ENCODE results near the gene LIMCH1. TPM values are rescaled to one million over a fixed set of nuclear protein-coding genes. Genes with fewer than 3 reads are reported as not detected.
"Not testable (repeated sequence)": the region's sequence is repeated elsewhere in the genome, so short reads cannot be mapped to it uniquely, and the experiment has no call there.

LIMCH1 gene, protein sequence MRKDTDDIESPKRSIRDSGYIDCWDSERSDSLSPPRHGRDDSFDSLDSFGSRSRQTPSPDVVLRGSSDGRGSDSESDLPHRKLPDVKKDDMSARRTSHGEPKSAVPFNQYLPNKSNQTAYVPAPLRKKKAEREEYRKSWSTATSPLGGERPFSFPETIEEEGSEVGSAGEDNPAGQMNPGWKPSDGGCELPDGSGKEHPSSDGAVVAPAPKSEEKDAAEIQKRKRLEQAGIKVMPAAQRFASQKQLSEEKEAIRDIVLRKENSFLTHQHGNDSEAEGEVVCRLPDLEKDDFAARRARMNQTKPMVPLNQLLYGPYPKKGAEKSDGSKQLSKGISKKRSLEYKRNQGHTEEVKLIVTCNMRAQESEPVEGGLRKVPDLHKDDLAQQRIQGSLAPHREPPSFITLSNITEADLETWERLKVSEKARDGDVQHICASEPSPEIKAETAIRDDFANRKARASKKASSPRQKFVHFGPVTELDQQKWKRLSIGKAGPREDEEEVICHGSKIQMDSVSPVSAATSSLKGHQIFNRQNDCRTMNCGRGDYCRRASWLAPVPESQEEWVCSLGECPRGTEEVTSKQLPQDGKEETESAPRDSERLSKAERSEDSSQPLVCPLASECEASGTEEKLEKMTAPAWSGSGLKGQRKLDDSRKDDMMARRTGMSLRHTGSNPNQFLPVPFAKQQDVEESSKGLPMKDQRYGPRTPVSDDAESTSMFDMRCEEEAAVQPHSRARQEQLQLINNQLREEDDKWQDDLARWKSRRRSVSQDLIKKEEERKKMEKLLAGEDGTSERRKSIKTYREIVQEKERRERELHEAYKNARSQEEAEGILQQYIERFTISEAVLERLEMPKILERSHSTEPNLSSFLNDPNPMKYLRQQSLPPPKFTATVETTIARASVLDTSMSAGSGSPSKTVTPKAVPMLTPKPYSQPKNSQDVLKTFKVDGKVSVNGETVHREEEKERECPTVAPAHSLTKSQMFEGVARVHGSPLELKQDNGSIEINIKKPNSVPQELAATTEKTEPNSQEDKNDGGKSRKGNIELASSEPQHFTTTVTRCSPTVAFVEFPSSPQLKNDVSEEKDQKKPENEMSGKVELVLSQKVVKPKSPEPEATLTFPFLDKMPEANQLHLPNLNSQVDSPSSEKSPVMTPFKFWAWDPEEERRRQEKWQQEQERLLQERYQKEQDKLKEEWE (N-terminal part only)
- polyA plus RNA-seq = 1 to 10 TPM; 8.3 to 9.0 TPM

GRCh38 chr4:41538017-41538733, at the start of gene LIMCH1:
Gene LIMCH1, plus strand, starts transcription at chr4:41538157. Its CDS starts 67,839 bp downstream, at chr4:41605996.
- Histone ChIP-seq H3K4me3 (ENCODE audit: low read depth in 1 of 2, low read length in 2 of 2) (no peak within 1 kb of the TSS), H3K27me3 (ENCODE audit: control insufficient read depth in 1 of 2, insufficient read depth in 2 of 2, low read length in 2 of 2) (no peaks in the 10 kb centered on the region), H3K27ac (ENCODE audit: low read depth in 2 of 2, low read length in 1 of 2) (peak within 1 kb of the TSS; percentile 30 to 41), H3K9me3 (ENCODE audit: control insufficient read depth in 2 of 2, insufficient read depth in 1 of 2, low read depth in 1 of 2, low read length in 1 of 2) (no peaks in the 10 kb centered on the region), H3K4me1 (ENCODE audit: control insufficient read depth in 2 of 2, insufficient read depth in 2 of 2, low read length in 1 of 2) (peaks cover 0 to 7% of the 10 kb centered on the region in 2 donors), H3K36me3 (ENCODE audit: control insufficient read depth in 2 of 2, insufficient read depth in 2 of 2, low read length in 1 of 2) (no peaks in the 10 kb centered on the region)
- 48 to 58% methylated on average over 9 of the region's 9 CpGs for WGBS, 2 donors

DNA sequence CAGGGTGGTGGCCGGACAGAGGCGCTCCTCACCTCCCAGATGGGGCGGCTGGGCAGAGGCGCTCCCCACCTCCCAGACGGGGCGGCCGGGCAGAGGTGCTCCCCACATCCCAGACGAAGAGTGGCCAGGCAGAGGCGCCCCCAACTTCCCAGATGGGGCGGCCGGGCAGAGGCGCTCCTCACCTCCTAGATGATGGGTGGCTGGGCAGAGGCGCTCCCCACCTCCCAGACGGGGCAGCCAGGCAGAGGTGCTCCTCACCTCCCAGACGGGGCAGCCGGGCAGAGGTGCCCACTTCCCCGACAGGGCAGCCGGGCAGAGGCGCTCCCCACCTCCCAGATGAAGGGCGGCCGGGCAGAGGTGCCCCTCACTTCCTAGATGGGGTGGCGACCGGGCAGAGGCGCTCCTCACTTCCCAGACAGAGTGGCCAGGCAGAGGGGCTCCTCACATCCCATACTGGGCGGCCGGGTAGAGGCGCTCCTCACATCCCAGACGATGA, 46.8 kb upstream of the LIMCH1 start:
- 93 to 96% methylated on average over 20 to 28 of the region's 28 CpGs for WGBS, 2 donors

DNA sequence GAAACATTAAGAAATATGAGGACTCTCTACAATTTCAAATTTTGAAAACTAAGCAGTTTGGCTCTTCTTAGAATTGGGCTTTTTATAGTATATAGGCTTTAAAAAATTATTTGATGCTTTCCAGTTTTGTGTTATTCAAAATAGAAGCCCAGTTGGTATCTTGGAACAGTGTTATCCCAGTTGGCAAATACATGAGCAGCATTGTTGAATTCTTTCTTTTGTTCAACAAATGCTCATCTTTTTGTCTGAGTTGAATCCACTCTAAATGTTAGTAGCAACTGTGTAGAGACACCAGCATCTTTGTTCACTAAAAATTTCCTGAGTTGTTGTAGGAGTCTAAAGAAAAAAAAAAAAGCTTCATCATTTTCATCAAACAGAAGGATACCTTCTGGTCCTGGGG, 41.0 kb upstream of the LIMCH1 start:
- H3K36me3 ChIP-seq (ENCODE audit: control insufficient read depth in 2 of 2, insufficient read depth in 2 of 2, low read length in 1 of 2) = no peaks in the 10 kb centered on the region
- H3K9me3 ChIP-seq (ENCODE audit: control insufficient read depth in 2 of 2, insufficient read depth in 1 of 2, low read depth in 1 of 2, low read length in 1 of 2) = no peaks in the 10 kb centered on the region
- H3K27ac ChIP-seq (ENCODE audit: low read depth in 2 of 2, low read length in 1 of 2) = no peak overlapping the region
- H3K4me3 ChIP-seq (ENCODE audit: low read depth in 1 of 2, low read length in 2 of 2) = no peak overlapping the region
- H3K27me3 ChIP-seq (ENCODE audit: control insufficient read depth in 1 of 2, insufficient read depth in 2 of 2, low read length in 2 of 2) = no peaks in the 10 kb centered on the region
- H3K4me1 ChIP-seq (ENCODE audit: control insufficient read depth in 2 of 2, insufficient read depth in 2 of 2, low read length in 1 of 2) = no peaks in the 10 kb centered on the region

More for the DNA sequence above, 46.8 kb upstream of the LIMCH1 start:
- not testable (repeated sequence) for H3K27ac ChIP-seq (ENCODE audit: low read depth in 2 of 2, low read length in 1 of 2); H3K27me3 ChIP-seq (ENCODE audit: control insufficient read depth in 1 of 2, insufficient read depth in 2 of 2, low read length in 2 of 2); H3K4me1 ChIP-seq (ENCODE audit: control insufficient read depth in 2 of 2, insufficient read depth in 2 of 2, low read length in 1 of 2); H3K9me3 ChIP-seq (ENCODE audit: control insufficient read depth in 2 of 2, insufficient read depth in 1 of 2, low read depth in 1 of 2, low read length in 1 of 2); H3K36me3 ChIP-seq (ENCODE audit: control insufficient read depth in 2 of 2, insufficient read depth in 2 of 2, low read length in 1 of 2); H3K4me3 ChIP-seq (ENCODE audit: low read depth in 1 of 2, low read length in 2 of 2)

DNA sequence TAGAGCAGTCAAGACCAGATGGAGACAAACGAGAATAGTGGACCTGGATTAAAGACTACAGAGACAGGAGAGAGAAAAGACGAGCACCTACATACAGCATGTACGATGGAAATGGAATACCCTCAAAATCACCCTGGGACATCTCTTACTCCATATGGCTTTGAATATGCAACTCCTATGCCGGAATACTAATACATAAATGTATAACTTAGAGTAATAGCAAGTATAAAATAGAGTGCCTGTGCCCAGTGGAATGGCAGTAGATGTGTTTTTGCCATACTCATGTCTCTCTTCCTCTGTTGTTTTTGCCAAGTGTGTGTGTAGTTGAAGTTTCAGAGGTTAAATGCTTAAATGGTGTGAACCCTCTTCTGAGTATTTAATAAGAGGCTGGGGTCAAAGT, 39.8 kb upstream of the LIMCH1 start:
- no peaks in the 10 kb centered on the region for H3K4me1 ChIP-seq (ENCODE audit: control insufficient read depth in 2 of 2, insufficient read depth in 2 of 2, low read length in 1 of 2)
- no peaks in the 10 kb centered on the region for H3K27me3 ChIP-seq (ENCODE audit: control insufficient read depth in 1 of 2, insufficient read depth in 2 of 2, low read length in 2 of 2)
- no peak overlapping the region for H3K4me3 ChIP-seq (ENCODE audit: low read depth in 1 of 2, low read length in 2 of 2)
- no peak overlapping the region for H3K27ac ChIP-seq (ENCODE audit: low read depth in 2 of 2, low read length in 1 of 2)
- no peaks in the 10 kb centered on the region for H3K9me3 ChIP-seq (ENCODE audit: control insufficient read depth in 2 of 2, insufficient read depth in 1 of 2, low read depth in 1 of 2, low read length in 1 of 2)
- no peaks in the 10 kb centered on the region for H3K36me3 ChIP-seq (ENCODE audit: control insufficient read depth in 2 of 2, insufficient read depth in 2 of 2, low read length in 1 of 2)
- 87 to 95% methylated on average over 4 of the region's 4 CpGs for WGBS, 2 donors

DNA sequence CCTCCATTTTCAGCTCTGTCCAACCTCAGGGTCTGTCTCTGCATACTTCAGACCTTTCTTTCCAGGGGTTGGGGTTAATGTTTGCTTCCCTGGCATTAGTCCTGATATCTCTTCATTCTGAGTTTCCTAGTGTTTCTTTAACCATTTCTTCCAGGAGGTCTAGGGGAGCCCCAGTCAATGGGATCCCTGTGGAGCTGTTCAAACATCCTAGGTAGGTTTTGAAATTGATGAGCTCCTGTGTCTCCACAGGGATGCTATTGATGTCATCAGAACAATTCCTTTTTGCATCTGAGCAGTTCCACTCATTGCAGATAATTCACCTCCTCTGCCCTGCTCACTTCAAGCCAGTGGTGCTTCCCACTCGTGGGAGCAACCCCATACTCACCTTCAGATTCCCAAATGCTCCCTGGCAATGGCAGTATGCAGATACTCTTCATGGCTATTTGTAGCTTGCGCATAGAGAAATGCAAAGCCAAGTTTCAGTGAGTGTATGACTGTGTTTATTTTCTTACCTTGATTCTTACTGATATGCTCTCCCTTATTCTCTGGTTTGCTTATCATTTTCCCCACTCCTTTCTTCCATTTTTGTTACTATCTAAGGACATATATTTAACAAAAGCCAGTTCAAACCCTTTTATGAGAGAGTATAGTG, 33.7 kb upstream of the LIMCH1 start:
- Histone ChIP-seq H3K36me3 (ENCODE audit: control insufficient read depth in 2 of 2, insufficient read depth in 2 of 2, low read length in 1 of 2) (no peaks in the 10 kb centered on the region), H3K27me3 (ENCODE audit: control insufficient read depth in 1 of 2, insufficient read depth in 2 of 2, low read length in 2 of 2) (no peaks in the 10 kb centered on the region), H3K9me3 (ENCODE audit: control insufficient read depth in 2 of 2, insufficient read depth in 1 of 2, low read depth in 1 of 2, low read length in 1 of 2) (no peaks in the 10 kb centered on the region), H3K4me1 (ENCODE audit: control insufficient read depth in 2 of 2, insufficient read depth in 2 of 2, low read length in 1 of 2) (no peaks in the 10 kb centered on the region), H3K27ac (ENCODE audit: low read depth in 2 of 2, low read length in 1 of 2) (no peak overlapping the region), H3K4me3 (ENCODE audit: low read depth in 1 of 2, low read length in 2 of 2) (no peak overlapping the region)
- 78 to 85% methylated on average over 2 of the region's 2 CpGs for WGBS, 2 donors

DNA sequence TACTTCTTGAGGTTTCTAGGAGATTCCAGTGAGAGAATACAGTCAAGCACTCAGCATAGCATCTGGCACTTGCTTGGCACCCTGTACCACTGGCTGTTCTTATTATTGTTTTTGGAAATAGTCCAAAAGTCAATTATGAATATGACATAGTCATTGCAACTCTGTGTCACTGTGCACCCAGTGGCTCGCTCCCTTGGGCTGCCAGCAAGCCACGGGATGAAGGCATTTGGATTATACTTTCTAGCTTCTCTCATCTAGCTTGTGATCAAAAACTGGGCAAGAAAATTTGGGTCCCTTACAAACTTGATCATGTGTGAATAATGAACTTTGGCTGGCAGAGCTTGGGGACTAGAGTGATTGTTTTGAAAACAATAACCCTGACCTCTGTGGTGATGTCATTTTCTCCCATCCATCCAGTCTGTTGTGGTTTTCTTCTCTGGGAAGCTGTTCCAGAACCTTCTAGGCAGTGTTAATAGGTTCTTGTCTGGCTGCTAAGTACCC, 32.7 kb upstream of the LIMCH1 start:
- Histone ChIP-seq H3K27ac (ENCODE audit: low read depth in 2 of 2, low read length in 1 of 2) (no peak overlapping the region), H3K36me3 (ENCODE audit: control insufficient read depth in 2 of 2, insufficient read depth in 2 of 2, low read length in 1 of 2) (no peaks in the 10 kb centered on the region), H3K4me1 (ENCODE audit: control insufficient read depth in 2 of 2, insufficient read depth in 2 of 2, low read length in 1 of 2) (no peaks in the 10 kb centered on the region), H3K4me3 (ENCODE audit: low read depth in 1 of 2, low read length in 2 of 2) (no peak overlapping the region), H3K9me3 (ENCODE audit: control insufficient read depth in 2 of 2, insufficient read depth in 1 of 2, low read depth in 1 of 2, low read length in 1 of 2) (no peaks in the 10 kb centered on the region), H3K27me3 (ENCODE audit: control insufficient read depth in 1 of 2, insufficient read depth in 2 of 2, low read length in 2 of 2) (no peaks in the 10 kb centered on the region)
- 56 to 66% methylated on average over 2 of the region's 2 CpGs for WGBS, 2 donors

GRCh38 chr4:41506130-41506529, 31.8 kb upstream of the LIMCH1 start:
- no peak overlapping the region for H3K27ac ChIP-seq (ENCODE audit: low read depth in 2 of 2, low read length in 1 of 2)
- 64 to 74% methylated on average over 2 of the region's 2 CpGs for WGBS, 2 donors
- H3K36me3 ChIP-seq (ENCODE audit: control insufficient read depth in 2 of 2, insufficient read depth in 2 of 2, low read length in 1 of 2) = no peaks in the 10 kb centered on the region
- H3K9me3 ChIP-seq (ENCODE audit: control insufficient read depth in 2 of 2, insufficient read depth in 1 of 2, low read depth in 1 of 2, low read length in 1 of 2) = no peaks in the 10 kb centered on the region
- H3K27me3 ChIP-seq (ENCODE audit: control insufficient read depth in 1 of 2, insufficient read depth in 2 of 2, low read length in 2 of 2) = no peaks in the 10 kb centered on the region
- H3K4me1 ChIP-seq (ENCODE audit: control insufficient read depth in 2 of 2, insufficient read depth in 2 of 2, low read length in 1 of 2) = no peaks in the 10 kb centered on the region
- no peak overlapping the region for H3K4me3 ChIP-seq (ENCODE audit: low read depth in 1 of 2, low read length in 2 of 2)

DNA sequence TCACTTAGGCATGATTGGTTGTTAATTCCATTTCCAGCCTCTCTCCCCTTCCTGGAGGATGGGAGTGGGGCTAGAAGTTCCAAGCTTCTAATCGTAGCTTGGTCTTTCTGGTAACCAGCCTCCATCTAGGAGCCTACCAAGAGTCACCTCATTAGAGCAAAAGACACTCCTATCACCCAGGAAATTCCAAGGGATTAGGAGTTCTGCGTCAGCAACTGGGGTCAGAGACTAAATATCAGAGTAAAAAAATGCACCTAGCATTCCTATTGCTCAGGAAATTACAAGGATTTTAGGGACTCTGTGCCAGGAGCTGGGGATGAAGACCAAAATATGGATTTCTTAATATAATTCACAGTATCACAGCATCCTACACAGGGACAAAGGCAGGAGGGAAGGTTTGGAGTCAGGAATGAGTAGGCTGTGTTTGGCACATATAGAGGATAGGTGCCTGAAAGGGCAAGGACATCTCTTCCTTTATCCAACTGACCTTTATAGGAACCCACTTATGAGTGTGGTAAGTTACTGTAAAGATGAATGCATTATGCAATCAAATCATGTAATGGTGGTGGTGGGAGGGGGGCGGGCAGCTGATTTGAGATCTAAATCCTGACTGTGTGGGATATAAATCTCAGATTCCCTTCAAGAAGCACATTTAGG, 30.5 kb upstream of the LIMCH1 start:
- no peaks in the 10 kb centered on the region for H3K4me1 ChIP-seq (ENCODE audit: control insufficient read depth in 2 of 2, insufficient read depth in 2 of 2, low read length in 1 of 2)
- H3K9me3 ChIP-seq (ENCODE audit: control insufficient read depth in 2 of 2, insufficient read depth in 1 of 2, low read depth in 1 of 2, low read length in 1 of 2) = no peaks in the 10 kb centered on the region
- 79 to 83% methylated on average over 3 of the region's 3 CpGs for WGBS, 2 donors
- H3K27ac ChIP-seq (ENCODE audit: low read depth in 2 of 2, low read length in 1 of 2) = no peak overlapping the region
- H3K36me3 ChIP-seq (ENCODE audit: control insufficient read depth in 2 of 2, insufficient read depth in 2 of 2, low read length in 1 of 2) = no peaks in the 10 kb centered on the region
- no peak overlapping the region for H3K4me3 ChIP-seq (ENCODE audit: low read depth in 1 of 2, low read length in 2 of 2)
- H3K27me3 ChIP-seq (ENCODE audit: control insufficient read depth in 1 of 2, insufficient read depth in 2 of 2, low read length in 2 of 2) = no peaks in the 10 kb centered on the region

Measured in esophagus (tissue), 2 donors.